ENCODE measurements around the gene ZCRB1.

DNA sequence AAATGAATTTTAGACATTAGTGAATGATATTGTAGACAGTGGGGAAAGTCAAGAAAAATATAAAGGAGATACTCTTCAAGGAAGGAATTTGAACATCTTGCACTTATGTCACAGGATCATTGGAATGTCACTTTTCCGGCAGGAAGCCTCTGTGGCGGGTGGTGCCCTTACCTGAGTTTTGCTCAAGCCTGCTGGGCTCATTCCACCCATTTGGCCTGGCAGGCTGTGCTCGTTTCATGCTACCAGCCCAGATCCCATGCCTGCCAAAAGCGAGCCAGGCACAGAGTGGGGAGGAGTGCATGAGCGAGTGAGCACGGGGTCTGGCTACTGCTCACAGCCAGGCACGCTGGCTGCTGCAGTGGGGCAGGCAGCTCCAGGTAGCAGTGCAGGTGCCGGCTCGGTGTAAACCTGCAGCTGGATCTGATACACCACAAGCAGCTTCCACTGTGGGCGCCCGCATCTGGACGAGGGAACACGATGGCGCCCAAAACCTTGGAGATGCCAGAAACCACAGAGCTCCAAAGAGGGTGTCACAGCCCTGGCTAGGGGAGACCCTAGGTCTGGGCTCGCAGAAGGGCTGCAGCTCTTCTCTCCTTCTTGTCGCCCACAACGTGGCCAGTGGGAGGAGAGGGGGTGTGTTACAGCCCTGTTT, 59.2 kb downstream of the ZCRB1 start:
- TF ChIP-seq SIN3A (IDR thresholded peaks at IDR 0.05; ENCODE audit: borderline replicate concordance, insufficient read depth, low read length) (no peak), POLR2AphosphoS5 (IDR thresholded peaks at IDR 0.05; ENCODE audit: low read depth, low read length) (no peak)
- TF ChIP-seq, protein P1, sequence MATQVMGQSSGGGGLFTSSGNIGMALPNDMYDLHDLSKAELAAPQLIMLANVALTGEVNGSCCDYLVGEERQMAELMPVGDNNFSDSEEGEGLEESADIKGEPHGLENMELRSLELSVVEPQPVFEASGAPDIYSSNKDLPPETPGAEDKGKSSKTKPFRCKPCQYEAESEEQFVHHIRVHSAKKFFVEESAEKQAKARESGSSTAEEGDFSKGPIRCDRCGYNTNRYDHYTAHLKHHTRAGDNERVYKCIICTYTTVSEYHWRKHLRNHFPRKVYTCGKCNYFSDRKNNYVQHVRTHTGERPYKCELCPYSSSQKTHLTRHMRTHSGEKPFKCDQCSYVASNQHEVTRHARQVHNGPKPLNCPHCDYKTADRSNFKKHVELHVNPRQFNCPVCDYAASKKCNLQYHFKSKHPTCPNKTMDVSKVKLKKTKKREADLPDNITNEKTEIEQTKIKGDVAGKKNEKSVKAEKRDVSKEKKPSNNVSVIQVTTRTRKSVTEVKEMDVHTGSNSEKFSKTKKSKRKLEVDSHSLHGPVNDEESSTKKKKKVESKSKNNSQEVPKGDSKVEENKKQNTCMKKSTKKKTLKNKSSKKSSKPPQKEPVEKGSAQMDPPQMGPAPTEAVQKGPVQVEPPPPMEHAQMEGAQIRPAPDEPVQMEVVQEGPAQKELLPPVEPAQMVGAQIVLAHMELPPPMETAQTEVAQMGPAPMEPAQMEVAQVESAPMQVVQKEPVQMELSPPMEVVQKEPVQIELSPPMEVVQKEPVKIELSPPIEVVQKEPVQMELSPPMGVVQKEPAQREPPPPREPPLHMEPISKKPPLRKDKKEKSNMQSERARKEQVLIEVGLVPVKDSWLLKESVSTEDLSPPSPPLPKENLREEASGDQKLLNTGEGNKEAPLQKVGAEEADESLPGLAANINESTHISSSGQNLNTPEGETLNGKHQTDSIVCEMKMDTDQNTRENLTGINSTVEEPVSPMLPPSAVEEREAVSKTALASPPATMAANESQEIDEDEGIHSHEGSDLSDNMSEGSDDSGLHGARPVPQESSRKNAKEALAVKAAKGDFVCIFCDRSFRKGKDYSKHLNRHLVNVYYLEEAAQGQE (IDR thresholded peaks at IDR 0.05; ENCODE audit: insufficient read depth in 1 of 2, low read depth in 2 of 2, low read length in 2 of 2): no peak

Measured in PFSK-1 (cell line).